HFFc6 (cell line): Measurements from ENCODE around the gene EPAS1. TPM values are rescaled to one million over a fixed set of nuclear protein-coding genes. Genes with fewer than 3 reads are reported as not detected.

Experiments used
- DNase-seq: peaks from one replicate; pipeline ENCODE4 v3.0.0-alpha.2; 2018
- H3K27ac Mint-ChIP-seq: 2 replicates; pipeline ENCODE4 v1.8.0; 2020; ENCODE audit warnings: mild to moderate bottlenecking, mixed read lengths
- H3K27me3 Mint-ChIP-seq: 2 replicates; pipeline ENCODE4 v1.8.0; 2021; ENCODE audit warnings: mild to moderate bottlenecking, moderate library complexity, mixed read lengths; ENCODE audit not compliant: insufficient read depth
- H3K36me3 Mint-ChIP-seq: 2 replicates; pipeline ENCODE4 v1.8.0; 2021; ENCODE audit warnings: low read depth, mixed read lengths
- H3K4me1 Mint-ChIP-seq: 2 replicates; pipeline ENCODE4 v1.8.0; 2020; ENCODE audit warnings: low read depth, mixed read lengths
- H3K4me3 Mint-ChIP-seq: 2 replicates; pipeline ENCODE4 v1.8.0; 2020; ENCODE audit warnings: mild to moderate bottlenecking, moderate library complexity, mixed read lengths
- H3K9me3 Mint-ChIP-seq: 2 replicates; pipeline ENCODE4 v1.8.0; 2020; ENCODE audit warnings: mild to moderate bottlenecking, mixed read lengths
- total RNA-seq, 6 experiments: library from RNA; stranded (reverse); fragmentation: NEBNext Ultra II Directional; extraction: Animal tissue kit (Norgen Biotek cat#: 25700); gene quantifications; 2 replicates in 1 of 6; 3 replicates in 5 of 6; pipeline ENCODE4 v1.2.3, GENCODE V29; 2021
- TF ChIP-seq, protein P1 (sequence below): fragments of 200-600 bp; sonication (generic); IDR thresholded peaks from 2 replicates; pipeline ENCODE4 v1.5.0; 2021; ENCODE audit warnings: antibody characterized with exemption, mild to moderate bottlenecking

EPAS1 gene
- total RNA-seq, 6 experiments from 2014 or later: 93.5 to 115 (median 101) TPM

DNA sequence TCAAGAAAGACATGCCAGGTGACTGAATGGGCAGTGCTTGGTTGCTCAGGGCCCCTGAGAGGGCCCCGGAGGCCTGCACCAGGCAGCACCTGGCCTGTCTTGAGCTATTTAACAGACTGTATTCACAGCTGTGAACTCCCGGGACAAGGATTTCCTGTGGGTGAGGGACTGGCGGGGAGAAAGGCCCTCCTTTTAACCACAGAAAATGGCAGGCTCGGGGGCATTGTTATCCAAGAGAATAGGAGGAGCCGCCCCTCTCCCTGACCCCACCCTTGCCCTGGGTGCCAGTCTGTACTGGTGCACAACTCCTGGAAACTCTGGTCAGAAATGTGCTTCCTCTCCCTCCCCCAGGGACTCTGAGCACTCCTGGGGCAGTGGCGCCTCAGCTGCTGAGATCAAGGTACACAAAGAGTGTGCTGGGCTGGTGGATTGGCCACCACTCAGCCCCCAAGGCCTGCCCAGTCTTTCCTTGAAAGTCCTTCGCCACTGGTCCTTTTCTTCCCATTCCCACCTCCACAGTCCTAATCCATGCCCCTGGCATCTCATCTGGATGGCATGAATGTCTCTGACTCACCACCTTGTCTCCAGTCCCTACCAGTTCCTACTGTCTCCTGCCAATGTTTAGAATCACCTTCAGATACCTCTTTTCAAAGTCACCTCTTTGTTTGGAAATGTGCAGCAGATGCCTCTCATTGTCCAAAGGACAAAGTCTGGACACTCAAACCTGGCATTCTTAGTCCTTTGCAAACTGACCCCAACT, 19.6 kb upstream of the EPAS1 start:
- Mint-ChIP-seq H3K4me1 (peaks cover 19% of the 10 kb centered on the region), H3K36me3 (no peaks in the 10 kb centered on the region), H3K27me3 (peaks cover 2% of the 10 kb centered on the region), H3K9me3 (no peaks in the 10 kb centered on the region), H3K27ac (no peak overlapping the region), H3K4me3 (no peak overlapping the region)
- no peak for DNase-seq
- TF ChIP-seq, protein P1, sequence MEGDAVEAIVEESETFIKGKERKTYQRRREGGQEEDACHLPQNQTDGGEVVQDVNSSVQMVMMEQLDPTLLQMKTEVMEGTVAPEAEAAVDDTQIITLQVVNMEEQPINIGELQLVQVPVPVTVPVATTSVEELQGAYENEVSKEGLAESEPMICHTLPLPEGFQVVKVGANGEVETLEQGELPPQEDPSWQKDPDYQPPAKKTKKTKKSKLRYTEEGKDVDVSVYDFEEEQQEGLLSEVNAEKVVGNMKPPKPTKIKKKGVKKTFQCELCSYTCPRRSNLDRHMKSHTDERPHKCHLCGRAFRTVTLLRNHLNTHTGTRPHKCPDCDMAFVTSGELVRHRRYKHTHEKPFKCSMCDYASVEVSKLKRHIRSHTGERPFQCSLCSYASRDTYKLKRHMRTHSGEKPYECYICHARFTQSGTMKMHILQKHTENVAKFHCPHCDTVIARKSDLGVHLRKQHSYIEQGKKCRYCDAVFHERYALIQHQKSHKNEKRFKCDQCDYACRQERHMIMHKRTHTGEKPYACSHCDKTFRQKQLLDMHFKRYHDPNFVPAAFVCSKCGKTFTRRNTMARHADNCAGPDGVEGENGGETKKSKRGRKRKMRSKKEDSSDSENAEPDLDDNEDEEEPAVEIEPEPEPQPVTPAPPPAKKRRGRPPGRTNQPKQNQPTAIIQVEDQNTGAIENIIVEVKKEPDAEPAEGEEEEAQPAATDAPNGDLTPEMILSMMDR: no peak

GRCh38 chr2:46278952-46279351, 18.3 kb upstream of the EPAS1 start:
- H3K27me3 Mint-ChIP-seq: peaks cover 8% of the 10 kb centered on the region
- DNase-seq: no peak
- H3K36me3 Mint-ChIP-seq: no peaks in the 10 kb centered on the region
- H3K9me3 Mint-ChIP-seq: no peaks in the 10 kb centered on the region
- TF ChIP-seq, protein P1: no peak
- peaks cover 19% of the 10 kb centered on the region for H3K4me1 Mint-ChIP-seq
- no peak overlapping the region for H3K4me3 Mint-ChIP-seq
- no peak overlapping the region for H3K27ac Mint-ChIP-seq

- H3K4me1 Mint-ChIP-seq: peaks cover 11% of the 10 kb centered on the region
- no peaks in the 10 kb centered on the region for H3K36me3 Mint-ChIP-seq
- DNase-seq: no peak
- H3K4me3 Mint-ChIP-seq: no peak overlapping the region
- no peaks in the 10 kb centered on the region for H3K9me3 Mint-ChIP-seq
- no peak overlapping the region for H3K27ac Mint-ChIP-seq
- TF ChIP-seq, protein P1: no peak
- peaks cover 11% of the 10 kb centered on the region for H3K27me3 Mint-ChIP-seq
Measured at GRCh38 chr2:46281939-46282338, 15.3 kb upstream of the EPAS1 start.

DNA sequence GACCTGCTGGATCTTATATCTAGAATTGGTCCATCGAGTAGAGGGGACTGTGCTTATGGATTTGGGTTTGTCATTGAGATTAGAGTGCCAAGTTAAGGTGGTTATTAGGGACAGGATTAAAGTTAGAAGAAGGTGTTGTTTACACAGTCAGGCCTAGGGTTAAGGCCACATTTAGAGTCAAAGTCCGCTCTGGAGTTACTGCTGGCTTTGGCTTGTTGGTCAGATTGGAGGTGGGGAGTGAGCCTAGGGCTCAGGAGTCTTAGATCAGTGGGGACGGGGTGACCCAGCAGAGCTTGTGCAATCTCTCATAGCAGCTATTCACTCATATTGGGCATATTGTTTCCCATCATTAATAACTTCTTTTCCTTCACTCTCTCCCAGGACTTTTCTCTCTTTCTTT, 13.5 kb upstream of the EPAS1 start:
- Mint-ChIP-seq H3K27me3 (peaks cover 9% of the 10 kb centered on the region), H3K9me3 (no peaks in the 10 kb centered on the region)

DNA sequence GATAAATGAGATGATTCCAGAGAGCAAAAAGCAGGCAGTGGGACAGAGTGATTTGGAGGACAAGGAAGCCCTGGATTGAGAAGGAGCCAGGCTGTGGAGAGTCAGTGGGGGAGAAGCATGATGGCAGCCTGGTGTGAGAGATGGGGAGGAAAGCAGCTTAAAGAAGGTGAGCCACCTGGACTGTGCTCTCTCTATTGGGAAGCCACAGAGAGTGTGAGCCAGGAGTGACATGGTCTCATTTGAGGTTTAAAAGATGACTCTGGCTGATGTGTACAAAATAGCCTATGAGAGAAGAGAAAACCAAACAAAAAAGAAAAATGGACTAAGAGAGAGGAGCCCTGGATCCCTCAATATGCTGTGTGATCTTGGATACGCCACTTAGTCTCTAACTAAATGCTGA, 12.9 kb upstream of the EPAS1 start:
- Mint-ChIP-seq H3K27me3 (peaks cover 9% of the 10 kb centered on the region), H3K9me3 (no peaks in the 10 kb centered on the region), H3K4me1 (no peaks in the 10 kb centered on the region), H3K27ac (no peak overlapping the region), H3K36me3 (no peaks in the 10 kb centered on the region), H3K4me3 (no peak overlapping the region)
- no peak for DNase-seq
- TF ChIP-seq, protein P1: no peak

More for the DNA sequence above, 13.5 kb upstream of the EPAS1 start:
- Mint-ChIP-seq H3K36me3 (no peaks in the 10 kb centered on the region), H3K4me3 (no peak overlapping the region), H3K4me1 (no peaks in the 10 kb centered on the region), H3K27ac (no peak overlapping the region)
- DNase-seq: no peak
- TF ChIP-seq, protein P1: no peak
